ENCODE measurements around the gene NAA80. TPM values are rescaled to one million over a fixed set of nuclear protein-coding genes. Genes with fewer than 3 reads are reported as not detected.

The NAA80 gene
- total RNA-seq, 1 donor, result 6.5 TPM

GRCh38 chr3:50300681-50301254 is 1.6 kb upstream of the NAA80 start:
- Histone ChIP-seq H3K4me1 (ENCODE audit: insufficient read depth, low read length) (peaks cover 21% of the 10 kb centered on the region), H3K27ac (ENCODE audit: low read depth, low read length) (peak overlapping the region; percentile 85)

GRCh38 chr3:50299929-50300680 is 900 bp upstream of the NAA80 start:
- no peaks in the 10 kb centered on the region for H3K27me3 ChIP-seq (ENCODE audit: insufficient read depth, low read length)
- no peaks in the 10 kb centered on the region for H3K36me3 ChIP-seq (ENCODE audit: insufficient read depth, low read length)
- no peak for TF ChIP-seq CTCF (IDR thresholded peaks at IDR 0.05; ENCODE audit: extremely low read depth, low read depth, low read length)
- peak overlapping the region; percentile 78 for H3K4me3 ChIP-seq (ENCODE audit: insufficient read depth, low read length)
- peak; percentile 89 for DNase-seq (ENCODE audit: insufficient read length, low spot score, missing footprints)
- H4K20me1 ChIP-seq (ENCODE audit: insufficient read depth, low read length), result no peaks in the 10 kb centered on the region
- H3K79me2 ChIP-seq (ENCODE audit: insufficient read depth, low read length), result peaks cover 12% of the 10 kb centered on the region
- H3K4me2 ChIP-seq (ENCODE audit: insufficient read depth, low read length), result peak overlapping the region; percentile 85
- peaks cover 21% of the 10 kb centered on the region for H3K4me1 ChIP-seq (ENCODE audit: insufficient read depth, low read length)
- peak overlapping the region; percentile 85 for H3K27ac ChIP-seq (ENCODE audit: low read depth, low read length)
- H3K9me3 ChIP-seq (ENCODE audit: low read depth, low read length), result no peaks in the 10 kb centered on the region
- peak overlapping the region; percentile 85 for H2AFZ ChIP-seq (ENCODE audit: low read length)

More at GRCh38 chr3:50300681-50301254, 1.6 kb upstream of the NAA80 start:
- Histone ChIP-seq H4K20me1 (ENCODE audit: insufficient read depth, low read length) (no peaks in the 10 kb centered on the region), H3K27me3 (ENCODE audit: insufficient read depth, low read length) (no peaks in the 10 kb centered on the region), H2AFZ (ENCODE audit: low read length) (no peak overlapping the region), H3K9me3 (ENCODE audit: low read depth, low read length) (no peaks in the 10 kb centered on the region), H3K4me2 (ENCODE audit: insufficient read depth, low read length) (peak overlapping the region; percentile 85), H3K79me2 (ENCODE audit: insufficient read depth, low read length) (peaks cover 12% of the 10 kb centered on the region), H3K4me3 (ENCODE audit: insufficient read depth, low read length) (peak overlapping the region; percentile 78), H3K36me3 (ENCODE audit: insufficient read depth, low read length) (no peaks in the 10 kb centered on the region)
- no peak for DNase-seq (ENCODE audit: insufficient read length, low spot score, missing footprints)
- TF ChIP-seq CTCF (IDR thresholded peaks at IDR 0.05; ENCODE audit: extremely low read depth, low read depth, low read length), result no peak

GRCh38 chr3:50299638-50299928 is 378 bp upstream of the NAA80 start:
- Histone ChIP-seq H4K20me1 (ENCODE audit: insufficient read depth, low read length) (no peaks in the 10 kb centered on the region), H3K4me2 (ENCODE audit: insufficient read depth, low read length) (peak overlapping the region; percentile 85), H3K27ac (ENCODE audit: low read depth, low read length) (peak overlapping the region; percentile 85), H3K9me3 (ENCODE audit: low read depth, low read length) (no peaks in the 10 kb centered on the region), H3K4me1 (ENCODE audit: insufficient read depth, low read length) (peaks cover 21% of the 10 kb centered on the region), H2AFZ (ENCODE audit: low read length) (peak overlapping the region; percentile 85), H3K36me3 (ENCODE audit: insufficient read depth, low read length) (no peaks in the 10 kb centered on the region), H3K27me3 (ENCODE audit: insufficient read depth, low read length) (no peaks in the 10 kb centered on the region), H3K79me2 (ENCODE audit: insufficient read depth, low read length) (peaks cover 12% of the 10 kb centered on the region), H3K4me3 (ENCODE audit: insufficient read depth, low read length) (peak overlapping the region; percentile 78)
- DNase-seq (ENCODE audit: insufficient read length, low spot score, missing footprints), result no peak
- TF ChIP-seq CTCF (IDR thresholded peaks at IDR 0.05; ENCODE audit: extremely low read depth, low read depth, low read length), result no peak

- H3K4me3 ChIP-seq (ENCODE audit: insufficient read depth, low read length), result peak overlapping the region; percentile 78
- TF ChIP-seq CTCF (IDR thresholded peaks at IDR 0.05; ENCODE audit: extremely low read depth, low read depth, low read length), result peak; percentile 32
- H3K36me3 ChIP-seq (ENCODE audit: insufficient read depth, low read length), result no peaks in the 10 kb centered on the region
- no peaks in the 10 kb centered on the region for H3K9me3 ChIP-seq (ENCODE audit: low read depth, low read length)
- peak overlapping the region; percentile 86 for H3K4me2 ChIP-seq (ENCODE audit: insufficient read depth, low read length)
- peak overlapping the region; percentile 54 for H3K27ac ChIP-seq (ENCODE audit: low read depth, low read length)
- DNase-seq (ENCODE audit: insufficient read length, low spot score, missing footprints), result peak; percentile 92
- no peaks in the 10 kb centered on the region for H3K27me3 ChIP-seq (ENCODE audit: insufficient read depth, low read length)
- H3K79me2 ChIP-seq (ENCODE audit: insufficient read depth, low read length), result peaks cover 12% of the 10 kb centered on the region
- no peak overlapping the region for H2AFZ ChIP-seq (ENCODE audit: low read length)
- H3K4me1 ChIP-seq (ENCODE audit: insufficient read depth, low read length), result peaks cover 21% of the 10 kb centered on the region
- H4K20me1 ChIP-seq (ENCODE audit: insufficient read depth, low read length), result no peaks in the 10 kb centered on the region
Measured at GRCh38 chr3:50297896-50298725, 1.1 kb downstream of the NAA80 start.

Data from osteoblast (primary cell).